Measurements from ENCODE around the gene CCL26. TPM values are rescaled to one million over a fixed set of nuclear protein-coding genes. Genes with fewer than 3 reads are reported as not detected.

Gene CCL26
- total RNA-seq, 4 donors from 2014 or later: not detected

DNA sequence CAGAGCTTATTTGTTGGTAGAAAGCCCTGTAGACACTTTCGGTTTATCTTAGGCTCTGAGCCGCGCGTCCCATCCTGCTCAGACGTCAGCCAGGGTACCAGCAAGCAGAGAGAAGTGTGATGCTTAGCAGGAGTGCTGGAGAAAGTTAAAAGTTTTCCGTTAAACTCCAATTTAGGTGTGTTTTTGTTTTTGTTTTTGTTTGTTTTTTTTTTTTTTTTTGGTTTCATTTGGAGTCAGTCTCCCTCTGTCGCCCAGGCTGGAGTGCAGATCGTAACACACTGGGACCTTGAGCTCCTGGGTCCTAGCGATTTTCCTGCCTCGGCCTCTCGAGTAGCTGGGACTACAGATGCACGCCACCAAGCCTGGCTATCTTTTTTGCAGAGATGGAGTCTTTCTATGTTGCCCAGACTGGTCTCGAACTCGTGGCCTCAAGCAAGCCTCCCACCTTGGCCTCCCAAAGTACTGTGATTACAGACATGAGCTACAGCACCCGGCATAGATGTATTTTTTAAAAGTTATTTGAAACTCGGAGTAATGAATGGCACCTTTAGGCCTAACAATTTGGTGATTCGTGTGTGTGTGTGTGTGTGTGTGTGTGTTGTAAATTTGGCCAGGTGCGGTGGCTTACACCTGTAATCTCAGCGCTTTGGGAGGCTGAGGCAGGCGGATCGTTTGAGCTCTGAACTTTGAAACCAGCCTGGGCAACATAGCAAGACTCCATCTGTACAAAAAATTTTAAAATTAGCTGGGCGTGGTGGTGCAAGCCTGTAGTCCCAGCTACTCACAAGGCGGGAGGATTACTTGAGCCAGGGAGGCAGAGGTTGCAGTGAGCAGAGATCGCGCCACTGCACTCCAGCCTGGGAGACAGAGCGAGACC is 32.0 kb downstream of the CCL26 start:
- Histone ChIP-seq H3K27me3 (no peaks in the 10 kb centered on the region), H3K9me3 (no peaks in the 10 kb centered on the region), H3K4me3 (peak overlapping the region; percentile 67 to 97 (median 80)), H3K27ac (peak overlapping the region; percentile 77 to 85 (median 82)), H3K4me1 (peaks cover 4 to 5% of the 10 kb centered on the region in 2 donors), H3K36me3 (no peaks in the 10 kb centered on the region)
- ATAC-seq: peak in 1 of 2 donors; percentile 38
- intact Hi-C loops (cut with DNase I; ENCODE audit: low total_unique reads): no loop called here
- in situ Hi-C loops (cut with MboI; ENCODE audit: low sequenced_read_pairs in 4 of 4): loop anchor here (25.0 kb wide), 3 partner anchors 103 to 297 kb away; partner anchors contain the start of genes MDH2 (in 3 of the 4) and STYXL1 (in 3 of the 4)
- DNase-seq: no peak
- TF ChIP-seq POLR2A (IDR thresholded peaks at IDR 0.05): no peak
- TF ChIP-seq, protein P1, sequence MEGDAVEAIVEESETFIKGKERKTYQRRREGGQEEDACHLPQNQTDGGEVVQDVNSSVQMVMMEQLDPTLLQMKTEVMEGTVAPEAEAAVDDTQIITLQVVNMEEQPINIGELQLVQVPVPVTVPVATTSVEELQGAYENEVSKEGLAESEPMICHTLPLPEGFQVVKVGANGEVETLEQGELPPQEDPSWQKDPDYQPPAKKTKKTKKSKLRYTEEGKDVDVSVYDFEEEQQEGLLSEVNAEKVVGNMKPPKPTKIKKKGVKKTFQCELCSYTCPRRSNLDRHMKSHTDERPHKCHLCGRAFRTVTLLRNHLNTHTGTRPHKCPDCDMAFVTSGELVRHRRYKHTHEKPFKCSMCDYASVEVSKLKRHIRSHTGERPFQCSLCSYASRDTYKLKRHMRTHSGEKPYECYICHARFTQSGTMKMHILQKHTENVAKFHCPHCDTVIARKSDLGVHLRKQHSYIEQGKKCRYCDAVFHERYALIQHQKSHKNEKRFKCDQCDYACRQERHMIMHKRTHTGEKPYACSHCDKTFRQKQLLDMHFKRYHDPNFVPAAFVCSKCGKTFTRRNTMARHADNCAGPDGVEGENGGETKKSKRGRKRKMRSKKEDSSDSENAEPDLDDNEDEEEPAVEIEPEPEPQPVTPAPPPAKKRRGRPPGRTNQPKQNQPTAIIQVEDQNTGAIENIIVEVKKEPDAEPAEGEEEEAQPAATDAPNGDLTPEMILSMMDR (IDR thresholded peaks at IDR 0.05 in 4 of 5, conservative IDR thresholded peaks at IDR 0.05 in 1 of 5): no peak

DNA sequence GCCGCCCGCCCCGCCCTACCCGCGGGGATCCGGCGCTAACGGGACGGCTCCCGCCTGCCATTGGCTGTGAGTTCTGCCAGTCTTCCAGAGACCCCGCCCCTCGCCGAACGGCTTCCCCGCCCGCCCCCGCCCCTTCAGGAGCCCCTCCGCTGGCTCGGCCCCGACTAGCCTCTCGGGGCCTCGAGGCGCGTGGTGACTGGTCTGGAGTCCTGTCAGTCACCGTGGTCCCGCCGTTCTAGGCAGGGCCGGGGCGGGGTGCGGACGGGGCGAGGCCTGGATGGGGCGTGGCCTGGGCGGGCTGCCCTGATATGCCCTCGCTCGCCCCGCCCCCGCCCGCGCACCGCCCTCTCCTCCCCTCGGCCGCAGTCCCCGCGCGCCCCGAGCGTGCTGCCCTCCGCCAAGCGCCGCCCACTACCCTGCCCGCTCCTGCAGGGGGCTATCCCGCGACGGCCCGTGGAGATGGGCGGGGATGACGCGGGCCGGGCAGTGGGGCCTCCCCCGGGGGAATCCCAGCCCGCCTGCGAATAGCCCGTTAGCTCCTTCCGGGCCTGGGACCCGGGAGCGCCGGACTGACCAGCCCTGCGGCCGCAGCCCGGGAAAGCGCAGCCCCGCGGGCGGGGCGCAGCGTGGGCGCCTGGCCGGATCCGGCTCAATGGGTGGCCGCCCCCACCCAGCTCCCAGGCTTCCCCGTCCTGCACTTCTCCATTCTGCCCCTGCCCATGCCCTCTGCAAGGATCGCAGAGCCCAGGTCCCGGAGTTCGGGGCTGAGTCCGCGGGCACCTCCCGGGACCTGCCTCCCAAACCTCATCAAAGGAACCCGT is 32.8 kb downstream of the CCL26 start:
- peak; percentile 27 to 36 for TF ChIP-seq POLR2A (IDR thresholded peaks at IDR 0.05)
- TF ChIP-seq, protein P1 (IDR thresholded peaks at IDR 0.05 in 4 of 5, conservative IDR thresholded peaks at IDR 0.05 in 1 of 5): peak; percentile 15 to 41 (median 32)
- ATAC-seq: peak; percentile 88 to 91
- intact Hi-C loops (cut with DNase I; ENCODE audit: low total_unique reads): no loop called here
- peak; percentile 99 for DNase-seq
- in situ Hi-C loops (cut with MboI; ENCODE audit: low sequenced_read_pairs in 4 of 4): loop anchor here (25.0 kb wide), 3 partner anchors 102 to 298 kb away; partner anchors contain the start of genes MDH2 (in 3 of the 4) and STYXL1 (in 3 of the 4)
- Histone ChIP-seq H3K4me1 (peaks cover 4 to 5% of the 10 kb centered on the region in 2 donors), H3K36me3 (no peaks in the 10 kb centered on the region), H3K9me3 (no peaks in the 10 kb centered on the region), H3K4me3 (peak overlapping the region; percentile 87 to 97 (median 96)), H3K27me3 (no peaks in the 10 kb centered on the region), H3K27ac (peak overlapping the region; percentile 81 to 87 (median 84))

DNA sequence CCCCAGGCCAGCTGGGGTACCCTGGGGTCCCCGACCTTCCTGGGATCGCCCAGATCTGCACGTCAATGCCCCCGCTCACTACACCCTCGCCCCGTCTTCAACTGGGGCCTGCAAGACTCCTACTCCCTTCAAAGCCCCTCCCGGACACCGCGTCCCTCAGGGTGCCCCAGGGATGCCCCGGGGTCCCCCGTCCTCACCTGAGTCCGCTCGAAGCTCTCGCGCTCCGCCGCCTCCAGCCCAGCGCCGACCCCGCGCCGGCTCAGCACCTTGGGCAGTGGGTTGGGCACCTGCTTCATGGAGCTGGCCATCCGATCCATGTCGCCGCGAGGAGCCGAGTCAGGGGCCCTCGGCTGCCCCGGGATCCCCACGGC is 33.4 kb downstream of the CCL26 start, which contains the start of gene HIP1:
Gene HIP1, minus strand, starts transcription at position 338 of the 371 bp plus-strand sequence. Its CDS starts 21 bp downstream, at position 317.
- in situ Hi-C loops (cut with MboI; ENCODE audit: low sequenced_read_pairs in 4 of 4) (loop anchor here (25.0 kb wide), 3 partner anchors 101 to 299 kb away; partner anchors contain the start of genes MDH2 (in 3 of the 4) and STYXL1 (in 3 of the 4)), intact Hi-C loops (cut with DNase I; ENCODE audit: low total_unique reads) (no loop called here)
- peak; percentile 6 to 21 for ATAC-seq
- Histone ChIP-seq H3K4me1 (peaks cover 4 to 5% of the 10 kb centered on the region in 2 donors), H3K36me3 (no peaks in the 10 kb centered on the region), H3K27ac (peak within 1 kb of the TSS; percentile 81 to 87 (median 84)), H3K4me3 (peak within 1 kb of the TSS; percentile 87 to 97 (median 96)), H3K9me3 (no peaks in the 10 kb centered on the region), H3K27me3 (no peaks in the 10 kb centered on the region)
- TF ChIP-seq POLR2A (IDR thresholded peaks at IDR 0.05): peak in 1 of 2 donors; percentile 14
- TF ChIP-seq, protein P1 (IDR thresholded peaks at IDR 0.05 in 4 of 5, conservative IDR thresholded peaks at IDR 0.05 in 1 of 5): no peak
- DNase-seq: no peak

GRCh38 chr7:75737856-75738603 is 34.0 kb downstream of the CCL26 start:
- H3K36me3 ChIP-seq: no peaks in the 10 kb centered on the region
- H3K4me3 ChIP-seq: peak overlapping the region; percentile 87 to 97 (median 96)
- no peaks in the 10 kb centered on the region for H3K9me3 ChIP-seq
- H3K4me1 ChIP-seq: peaks cover 4 to 5% of the 10 kb centered on the region in 2 donors
- intact Hi-C loops (cut with DNase I; ENCODE audit: low total_unique reads): no loop called here
- in situ Hi-C loops (cut with MboI; ENCODE audit: low sequenced_read_pairs in 4 of 4): loop anchor here (25.0 kb wide), 3 partner anchors 101 to 299 kb away; partner anchors contain the start of genes MDH2 (in 3 of the 4) and STYXL1 (in 3 of the 4)
- no peak for DNase-seq
- no peak for ATAC-seq
- no peaks in the 10 kb centered on the region for H3K27me3 ChIP-seq
- peak overlapping the region; percentile 81 to 87 (median 84) for H3K27ac ChIP-seq
- no peak for TF ChIP-seq POLR2A (IDR thresholded peaks at IDR 0.05)
- TF ChIP-seq, protein P1 (IDR thresholded peaks at IDR 0.05 in 4 of 5, conservative IDR thresholded peaks at IDR 0.05 in 1 of 5): no peak
